Body of pancreas (tissue), 4 donors: ENCODE measurements around the gene CCBE1. TPM values are rescaled to one million over a fixed set of nuclear protein-coding genes. Genes with fewer than 3 reads are reported as not detected.

Experiments used
- ATAC-seq: fragments of 150-250 bp; one replicate; pipeline ENCODE4 v1.9.1; 2016
- DNase-seq, 4 donors: peaks; one replicate each; pipeline ENCODE4 v3.0.0-alpha.2; 2019
- H3K27ac ChIP-seq, 4 donors: fragments of 200-600 bp; sonication (generic); 1 replicate in 3 of 4; 2 replicates in 1 of 4; pipeline versions ENCODE4 v1.5.1 to v1.6.1; 2016 to 2019; ENCODE audit warnings: mild to moderate bottlenecking in 1 of 4, mixed read lengths in 1 of 4, moderate library complexity in 1 of 4
- H3K27me3 ChIP-seq, 2 donors: fragments of 200-600 bp; sonication (generic); one replicate each; pipeline ENCODE4 v1.6.0; 2016; ENCODE audit warnings: mild to moderate bottlenecking in 1 of 2
- H3K36me3 ChIP-seq, 2 donors: fragments of 200-600 bp; sonication (generic); replicated peaks in 1 of 2; 2 replicates each; pipeline ENCODE4 v1.5.1; 2016; ENCODE audit warnings: low read depth in 2 of 2; ENCODE audit not compliant: insufficient read depth in 1 of 2
- H3K4me1 ChIP-seq: fragments of 200-600 bp; sonication (generic); one replicate; pipeline ENCODE4 v1.6.0; 2016
- H3K4me3 ChIP-seq, 2 donors: fragments of 200-600 bp; sonication (generic); 1 replicate in 1 of 2; 2 replicates in 1 of 2; pipeline ENCODE4 v1.5.1; 2016 to 2019
- H3K9me3 ChIP-seq, 3 donors: fragments of 200-600 bp; sonication (generic); 1 replicate in 2 of 3; 2 replicates in 1 of 3; pipeline ENCODE4 v1.5.1; 2016
- POLR2A ChIP-seq, 3 donors: fragments of 450-650 bp; IDR thresholded peaks; one replicate each; pipeline ENCODE4 v1.6.1; 2016; ENCODE audit warnings: antibody characterized with exemption in 3 of 3, mild to moderate bottlenecking in 2 of 3
- WGBS, 2 donors: methylation state at CpG; one replicate each; pipeline ENCODE4 v1.1.5; 2017; 5-methylcytosine and 5-hydroxymethylcytosine counted together
- intact Hi-C: fragments of 100-400 bp; cut with DNase I; formaldehyde crosslinking; loops from one replicate; pipeline ENCODE4 v1.15.1; 2023
- total RNA-seq, 2 donors: library from RNA; depleted of rRNA; stranded (reverse); fragments of >200 nt; gene quantifications; one replicate each; pipeline ENCODE4 v1.1.0, GENCODE V29; 2016
- TF ChIP-seq, protein P1 (sequence below), 7 experiments: fragments of 450-650 bp in 4 of 7; fragments of 200-600 bp in 3 of 7; sonication (generic) in 3 of 7; IDR thresholded peaks; one replicate each; pipeline ENCODE4 v1.5.1; 2016 to 2019; ENCODE audit warnings: antibody characterized with exemption in 7 of 7

CCBE1 gene
- total RNA-seq, 2 donors from 2014 or later: 0.99 to 4.4 TPM

DNA sequence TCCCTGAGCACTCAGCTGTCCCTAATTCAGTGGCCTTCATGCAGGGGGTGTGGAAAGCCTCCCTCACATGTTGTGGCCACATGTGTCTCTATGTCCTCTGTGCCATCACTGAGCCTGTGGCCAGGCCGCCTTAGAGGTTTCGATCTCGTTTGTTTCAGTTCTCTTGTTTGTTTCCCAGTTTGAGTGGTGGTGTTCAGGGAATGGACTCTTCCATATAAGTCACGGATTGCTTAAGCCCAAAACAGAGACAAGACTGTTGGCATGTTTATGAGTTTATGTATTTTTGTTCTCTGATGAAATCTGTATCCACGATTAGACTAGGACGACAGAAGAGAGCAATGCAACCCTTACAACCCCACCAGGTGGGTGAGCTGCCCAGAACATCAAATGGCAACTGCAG is 134.5 kb downstream of the CCBE1 start:
- H3K4me3 ChIP-seq: no peak overlapping the region
- no peak overlapping the region for H3K27ac ChIP-seq
- no peaks in the 10 kb centered on the region for H3K9me3 ChIP-seq
- DNase-seq (no peak), ATAC-seq (no peak)
- intact Hi-C loops: no loop called here
- no peaks in the 10 kb centered on the region for H3K4me1 ChIP-seq
- H3K27me3 ChIP-seq: no peaks in the 10 kb centered on the region
- 36 to 68% methylated on average over 6 of the region's 6 CpGs for WGBS, 2 donors
- TF ChIP-seq, protein P1, sequence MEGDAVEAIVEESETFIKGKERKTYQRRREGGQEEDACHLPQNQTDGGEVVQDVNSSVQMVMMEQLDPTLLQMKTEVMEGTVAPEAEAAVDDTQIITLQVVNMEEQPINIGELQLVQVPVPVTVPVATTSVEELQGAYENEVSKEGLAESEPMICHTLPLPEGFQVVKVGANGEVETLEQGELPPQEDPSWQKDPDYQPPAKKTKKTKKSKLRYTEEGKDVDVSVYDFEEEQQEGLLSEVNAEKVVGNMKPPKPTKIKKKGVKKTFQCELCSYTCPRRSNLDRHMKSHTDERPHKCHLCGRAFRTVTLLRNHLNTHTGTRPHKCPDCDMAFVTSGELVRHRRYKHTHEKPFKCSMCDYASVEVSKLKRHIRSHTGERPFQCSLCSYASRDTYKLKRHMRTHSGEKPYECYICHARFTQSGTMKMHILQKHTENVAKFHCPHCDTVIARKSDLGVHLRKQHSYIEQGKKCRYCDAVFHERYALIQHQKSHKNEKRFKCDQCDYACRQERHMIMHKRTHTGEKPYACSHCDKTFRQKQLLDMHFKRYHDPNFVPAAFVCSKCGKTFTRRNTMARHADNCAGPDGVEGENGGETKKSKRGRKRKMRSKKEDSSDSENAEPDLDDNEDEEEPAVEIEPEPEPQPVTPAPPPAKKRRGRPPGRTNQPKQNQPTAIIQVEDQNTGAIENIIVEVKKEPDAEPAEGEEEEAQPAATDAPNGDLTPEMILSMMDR (IDR thresholded peaks at IDR 0.05): no peak
- TF ChIP-seq POLR2A (IDR thresholded peaks at IDR 0.05): no peak
- no peaks in the 10 kb centered on the region for H3K36me3 ChIP-seq

DNA sequence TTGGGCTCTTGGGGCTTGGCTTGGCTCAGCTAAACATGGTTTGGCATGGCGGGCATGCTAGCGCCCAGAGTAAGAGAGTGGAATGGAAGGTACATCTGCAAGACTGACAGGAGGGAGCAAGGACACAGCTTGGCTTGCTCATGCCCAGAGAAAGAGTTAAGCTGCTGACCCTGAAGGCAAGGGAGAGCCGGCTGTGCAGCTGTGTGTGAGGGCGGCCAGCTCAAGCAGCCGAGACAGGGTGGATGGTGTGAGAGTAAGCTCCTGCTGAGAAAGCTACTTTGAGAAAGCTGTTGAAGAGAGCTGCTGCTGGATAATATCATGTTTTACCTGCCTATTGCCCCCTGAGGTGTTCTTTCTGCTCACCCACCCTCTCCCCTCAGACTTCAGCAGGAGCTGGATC is 135.6 kb downstream of the CCBE1 start:
- Histone ChIP-seq H3K27me3 (no peaks in the 10 kb centered on the region), H3K27ac (no peak overlapping the region), H3K9me3 (no peaks in the 10 kb centered on the region), H3K36me3 (no peaks in the 10 kb centered on the region), H3K4me1 (no peaks in the 10 kb centered on the region), H3K4me3 (no peak overlapping the region)
- TF ChIP-seq, protein P1 (IDR thresholded peaks at IDR 0.05): no peak
- TF ChIP-seq POLR2A (IDR thresholded peaks at IDR 0.05): no peak
- WGBS, 2 donors: 76 to 81% methylated on average over 5 of the region's 5 CpGs
- DNase-seq: no peak
- intact Hi-C loops: no loop called here
- ATAC-seq: no peak

DNA sequence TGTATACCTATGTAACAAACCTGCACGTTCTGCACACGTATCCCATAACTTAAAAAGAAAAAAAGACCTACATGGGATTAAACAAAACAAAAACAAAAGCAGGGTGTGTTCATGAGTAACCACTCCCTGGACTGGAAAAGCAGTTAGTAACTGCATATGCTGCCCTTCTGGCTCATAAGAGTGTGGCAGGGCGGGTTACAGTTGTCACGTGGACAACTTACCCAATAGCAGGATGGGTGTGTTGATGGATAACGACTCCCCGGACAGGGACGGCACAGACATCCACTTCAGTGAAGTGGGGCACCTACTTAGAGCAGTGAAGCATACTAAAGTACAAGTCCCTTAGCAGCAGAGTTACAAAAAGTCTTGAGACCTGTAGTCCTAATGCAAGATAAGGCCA is 136.7 kb downstream of the CCBE1 start:
- Histone ChIP-seq H3K27ac (no peak overlapping the region), H3K4me1 (no peaks in the 10 kb centered on the region), H3K9me3 (no peaks in the 10 kb centered on the region), H3K27me3 (no peaks in the 10 kb centered on the region), H3K36me3 (no peaks in the 10 kb centered on the region), H3K4me3 (no peak overlapping the region)
- TF ChIP-seq, protein P1 (IDR thresholded peaks at IDR 0.05): no peak
- TF ChIP-seq POLR2A (IDR thresholded peaks at IDR 0.05): no peak
- DNase-seq: no peak
- intact Hi-C loops: no loop called here
- no peak for ATAC-seq
- WGBS, 2 donors: 70 to 75% methylated on average over 7 of the region's 7 CpGs

DNA sequence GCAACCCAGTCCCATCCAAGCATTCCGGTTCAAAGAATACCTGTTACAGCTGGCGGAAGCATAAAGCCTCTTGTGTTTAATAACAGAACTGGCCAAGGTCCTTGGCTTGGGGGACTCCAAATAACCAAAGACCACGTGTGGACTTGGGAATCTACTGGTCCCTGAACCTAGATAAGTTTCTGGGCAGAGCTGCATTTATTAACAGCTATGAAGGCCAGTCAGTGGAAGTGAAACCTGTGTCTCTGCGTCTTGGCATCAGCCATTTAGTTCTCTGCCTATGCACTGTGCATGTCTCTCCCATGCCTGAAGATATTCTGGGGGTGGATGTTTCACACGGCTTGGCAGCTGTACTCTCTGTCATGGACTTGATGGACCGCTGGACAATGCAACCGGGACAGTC is 137.7 kb downstream of the CCBE1 start:
- no peak for DNase-seq
- no peaks in the 10 kb centered on the region for H3K4me1 ChIP-seq
- H3K9me3 ChIP-seq: no peaks in the 10 kb centered on the region
- no peaks in the 10 kb centered on the region for H3K36me3 ChIP-seq
- 68 to 81% methylated on average over 7 of the region's 7 CpGs for WGBS, 2 donors
- TF ChIP-seq POLR2A (IDR thresholded peaks at IDR 0.05): no peak
- TF ChIP-seq, protein P1 (IDR thresholded peaks at IDR 0.05): no peak
- no peak overlapping the region for H3K4me3 ChIP-seq
- intact Hi-C loops: no loop called here
- H3K27me3 ChIP-seq: no peaks in the 10 kb centered on the region
- no peak overlapping the region for H3K27ac ChIP-seq
- no peak for ATAC-seq

DNA sequence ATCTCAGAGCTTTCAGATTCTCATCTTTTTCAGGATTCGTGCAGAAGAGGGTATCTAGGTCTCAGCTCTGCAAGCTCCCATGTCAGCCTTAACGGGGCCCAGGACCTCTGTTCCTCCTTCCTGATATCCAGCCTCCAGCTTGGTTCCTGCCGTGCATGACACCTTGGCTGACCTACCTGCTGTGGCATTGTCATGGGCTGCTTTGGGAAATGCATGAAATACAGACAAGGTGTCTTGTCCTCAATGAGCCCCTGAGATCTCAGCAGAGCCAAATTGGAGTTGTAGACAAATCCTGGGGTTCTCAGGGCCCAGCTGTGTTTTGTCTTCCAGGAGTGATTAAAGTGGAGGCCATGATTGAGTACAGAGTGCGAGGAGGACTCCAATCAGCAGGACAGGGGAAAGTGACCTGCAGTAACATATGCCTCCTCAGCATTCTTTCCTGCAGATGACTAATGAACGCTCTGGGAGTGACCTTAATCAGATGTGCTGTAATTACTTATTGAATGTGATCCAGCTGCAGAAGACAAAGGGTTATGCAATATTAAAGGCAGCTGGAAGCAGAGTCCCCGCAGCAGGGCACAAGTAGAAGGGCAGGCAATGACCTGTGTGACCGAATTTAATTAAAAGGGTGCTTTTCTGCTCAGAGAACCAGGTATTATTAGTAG is 141.1 kb downstream of the CCBE1 start:
- no peak for TF ChIP-seq POLR2A (IDR thresholded peaks at IDR 0.05)
- TF ChIP-seq, protein P1 (IDR thresholded peaks at IDR 0.05): no peak
- Histone ChIP-seq H3K36me3 (no peaks in the 10 kb centered on the region), H3K9me3 (no peaks in the 10 kb centered on the region), H3K27me3 (no peaks in the 10 kb centered on the region), H3K4me1 (no peaks in the 10 kb centered on the region), H3K4me3 (no peak overlapping the region), H3K27ac (no peak overlapping the region)
- ATAC-seq: no peak
- DNase-seq: no peak
- 51 to 66% methylated on average over 7 of the region's 7 CpGs for WGBS, 2 donors
- intact Hi-C loops: no loop called here
